Right hindlimb (tissue), 1 donor: ENCODE measurements around the gene ASF1B.
"Not testable (repeated sequence)": the region's sequence is repeated elsewhere in the genome, so short reads cannot be mapped to it uniquely, and the experiment has no call there.

Source experiments
- DNase-seq: peaks from one replicate; pipeline ENCODE4 v3.0.0-alpha.2; 2018

The ASF1B gene

GRCh38 chr19:14136509-14137281 is at the start of gene ASF1B:
Gene ASF1B, minus strand, starts transcription at chr19:14136589. Its CDS starts 133 bp downstream, at chr19:14136456.
- DNase-seq, result peak; percentile 100

- DNase-seq, result not testable (repeated sequence)
These were observed 49.3 kb upstream of the ASF1B start for GRCh38 chr19:14185691-14186090.

GRCh38 chr19:14185158-14185557 is 48.8 kb upstream of the ASF1B start:
- DNase-seq, result no peak

GRCh38 chr19:14183741-14184350 is 47.5 kb upstream of the ASF1B start:
- DNase-seq, result peak; percentile 72

GRCh38 chr19:14182476-14182875 is 46.1 kb upstream of the ASF1B start:
- no peak for DNase-seq

GRCh38 chr19:14181906-14182305 is 45.5 kb upstream of the ASF1B start:
- no peak for DNase-seq

- DNase-seq, result not testable (repeated sequence)
These were observed 44.8 kb upstream of the ASF1B start for GRCh38 chr19:14181199-14181598.

- DNase-seq, result no peak
These were observed 41.2 kb upstream of the ASF1B start for GRCh38 chr19:14177496-14178074.

- DNase-seq, result no peak
These were observed 39.0 kb upstream of the ASF1B start for GRCh38 chr19:14175351-14175792.

GRCh38 chr19:14174883-14175282 is 38.5 kb upstream of the ASF1B start:
- no peak for DNase-seq

GRCh38 chr19:14168993-14169392 is 32.6 kb upstream of the ASF1B start:
- DNase-seq, result no peak

- DNase-seq, result no peak
These were observed 32.0 kb upstream of the ASF1B start for GRCh38 chr19:14168259-14168972.

GRCh38 chr19:14167576-14168138 is 31.3 kb upstream of the ASF1B start:
- DNase-seq, result no peak

- no peak for DNase-seq
These were observed 30.7 kb upstream of the ASF1B start for GRCh38 chr19:14166999-14167575.

GRCh38 chr19:14165990-14166830 is 29.8 kb upstream of the ASF1B start:
- DNase-seq, result peak; percentile 64

GRCh38 chr19:14164724-14165493 is 28.5 kb upstream of the ASF1B start:
- no peak for DNase-seq

GRCh38 chr19:14164082-14164481 is 27.7 kb upstream of the ASF1B start:
- no peak for DNase-seq

GRCh38 chr19:14162871-14163297 is 26.5 kb upstream of the ASF1B start:
- DNase-seq, result no peak

- no peak for DNase-seq
These were observed 24.9 kb upstream of the ASF1B start for GRCh38 chr19:14161305-14161704.

- DNase-seq, result no peak
These were observed 23.8 kb upstream of the ASF1B start for GRCh38 chr19:14160017-14160703.
